ENCODE data around the gene BLTP1.

The BLTP1 gene

GRCh38 chr4:122119739-122120138 lies 32.4 kb upstream of the BLTP1 start:
- Histone ChIP-seq H3K4me1 (ENCODE audit: control insufficient read depth, insufficient read depth, low read length) (no peaks in the 10 kb centered on the region), H3K4me3 (ENCODE audit: low read depth, low read length) (no peak overlapping the region), H3K9me3 (ENCODE audit: control insufficient read depth, insufficient read depth, low read depth, low read length) (no peaks in the 10 kb centered on the region), H3K36me3 (ENCODE audit: control insufficient read depth in 2 of 2, insufficient read depth in 1 of 2, low read length in 2 of 2) (no peaks in the 10 kb centered on the region), H3K27ac (ENCODE audit: extremely low read depth, low read depth, low read length) (no peak overlapping the region)
- TF ChIP-seq ZNF311 (tag by site-specific recombination; IDR thresholded peaks at IDR 0.05; ENCODE audit: borderline replicate concordance), result no peak
- TF ChIP-seq GLIS2 (tag by site-specific recombination; IDR thresholded peaks at IDR 0.05), result no peak
- TF ChIP-seq ZNF202 (tag by site-specific recombination; IDR thresholded peaks at IDR 0.05; ENCODE audit: borderline replicate concordance), result no peak
- no peak for TF ChIP-seq ZNF221 (tag by site-specific recombination; IDR thresholded peaks at IDR 0.05; ENCODE audit: borderline replicate concordance)
- TF ChIP-seq SCRT2 (tag by site-specific recombination; IDR thresholded peaks at IDR 0.05), result no peak
- TF ChIP-seq PRDM10 (tag by site-specific recombination; IDR thresholded peaks at IDR 0.05), result no peak
- TF ChIP-seq GLI4 (tag by site-specific recombination; IDR thresholded peaks at IDR 0.05), result no peak
- no peak for TF ChIP-seq ZNF704 (tag by site-specific recombination; IDR thresholded peaks at IDR 0.05)
- TF ChIP-seq ZFHX2 (tag by site-specific recombination; conservative IDR thresholded peaks at IDR 0.05), result no peak
- no peak for TF ChIP-seq ZNF37A (tag by site-specific recombination; IDR thresholded peaks at IDR 0.05)
- TF ChIP-seq PRDM2 (tag by site-specific recombination; IDR thresholded peaks at IDR 0.05; ENCODE audit: borderline replicate concordance), result no peak
- TF ChIP-seq ZNF18 (tag by site-specific recombination; IDR thresholded peaks at IDR 0.05), result no peak
- TF ChIP-seq KLF17 (tag by site-specific recombination; IDR thresholded peaks at IDR 0.05), result no peak
- TF ChIP-seq SALL2 (tag by site-specific recombination; IDR thresholded peaks at IDR 0.05; ENCODE audit: borderline replicate concordance), result no peak
- no peak for TF ChIP-seq KLF16 (tag by site-specific recombination; IDR thresholded peaks at IDR 0.05)
- TF ChIP-seq ZNF324 (tag by site-specific recombination; IDR thresholded peaks at IDR 0.05), result no peak
- TF ChIP-seq ZNF112 (tag by site-specific recombination; IDR thresholded peaks at IDR 0.05), result no peak
- TF ChIP-seq ZNF214 (tag by site-specific recombination; IDR thresholded peaks at IDR 0.05; ENCODE audit: borderline replicate concordance), result no peak
- TF ChIP-seq ZNF518A (tag by site-specific recombination; conservative IDR thresholded peaks at IDR 0.05; ENCODE audit: low read depth), result no peak
- TF ChIP-seq ZNF175 (tag by site-specific recombination; IDR thresholded peaks at IDR 0.05), result no peak
- ChIA-PET POLR2A (no interaction called here), CTCF (no interaction called here)
